Suppressor macrophage treated with lipopolysaccharide for 4 hours (primary cell): Measurements from ENCODE around the gene CFAP99.
"Not testable (repeated sequence)": the region's sequence is repeated elsewhere in the genome, so short reads cannot be mapped to it uniquely, and the experiment has no call there.

Experiments
- DNase-seq: peaks from one replicate; pipeline ENCODE4 v3.0.0-alpha.2; 2020

CFAP99 gene

GRCh38 chr4:2412885-2413716 is 5.7 kb upstream of the CFAP99 start:
- DNase-seq = peak; percentile 97

- DNase-seq = peak; percentile 43
These were observed 4.7 kb upstream of the CFAP99 start for GRCh38 chr4:2413821-2414610.

GRCh38 chr4:2415213-2415612 is 3.5 kb upstream of the CFAP99 start:
- DNase-seq = no peak

GRCh38 chr4:2415881-2416563 is 2.7 kb upstream of the CFAP99 start:
- DNase-seq = no peak

GRCh38 chr4:2416564-2417225 is 2.1 kb upstream of the CFAP99 start:
- peak; percentile 77 for DNase-seq

GRCh38 chr4:2417226-2417764 is 1.5 kb upstream of the CFAP99 start:
- DNase-seq = peak; percentile 40

GRCh38 chr4:2417765-2418649 is 748 bp upstream of the CFAP99 start, which contains the start of gene ZFYVE28:
Gene ZFYVE28, minus strand, starts transcription at chr4:2418645. Its CDS starts 322 bp downstream, at chr4:2418323.
- DNase-seq = peak; percentile 42

- DNase-seq = peak; percentile 86
These were observed 1.1 kb downstream of the CFAP99 start for GRCh38 chr4:2419814-2420213.

GRCh38 chr4:2421928-2422327 is 3.2 kb downstream of the CFAP99 start:
- DNase-seq = no peak

- no peak for DNase-seq
These were observed 4.3 kb downstream of the CFAP99 start for GRCh38 chr4:2423066-2423465.

- DNase-seq = no peak
These were observed 4.9 kb downstream of the CFAP99 start for GRCh38 chr4:2423695-2424094.

- no peak for DNase-seq
These were observed 5.8 kb downstream of the CFAP99 start for GRCh38 chr4:2424581-2424980.

- no peak for DNase-seq
These were observed 6.8 kb downstream of the CFAP99 start for GRCh38 chr4:2425386-2426068.

GRCh38 chr4:2426069-2426397 is 7.3 kb downstream of the CFAP99 start:
- DNase-seq = no peak

- no peak for DNase-seq
These were observed 8.0 kb downstream of the CFAP99 start for GRCh38 chr4:2426711-2427275.

GRCh38 chr4:2427383-2428334 is 8.9 kb downstream of the CFAP99 start:
- DNase-seq = no peak

GRCh38 chr4:2428496-2429213 is 9.9 kb downstream of the CFAP99 start:
- DNase-seq = no peak

GRCh38 chr4:2429945-2430757 is 11.4 kb downstream of the CFAP99 start:
- not testable (repeated sequence) for DNase-seq
